Measurements from ENCODE around the gene HAO2. TPM values are rescaled to one million over a fixed set of nuclear protein-coding genes. Genes with fewer than 3 reads are reported as not detected.
A peak's percentile ranks its signal among the peaks of the same experiment; 100 is the strongest.
"Not testable (repeated sequence)": the region's sequence is repeated elsewhere in the genome, so short reads cannot be mapped to it uniquely, and the experiment has no call there.

HAO2 gene
- polyA plus RNA-seq, 4 donors = 82.4 to 106 (median 96.9) TPM

- DNase-seq (ENCODE audit: low read depth in 4 of 4, low spot score in 3 of 4) = no peak
Observed at GRCh38 chr1:119341372-119341947, 27.1 kb upstream of the HAO2 start.

GRCh38 chr1:119345398-119345797, 23.2 kb upstream of the HAO2 start:
- DNase-seq (ENCODE audit: low read depth in 4 of 4, low spot score in 3 of 4) = no peak

GRCh38 chr1:119347858-119348257, 20.7 kb upstream of the HAO2 start:
- no peak for DNase-seq (ENCODE audit: low read depth in 4 of 4, low spot score in 3 of 4)

GRCh38 chr1:119348941-119349340, 19.6 kb upstream of the HAO2 start:
- DNase-seq (ENCODE audit: low read depth in 4 of 4, low spot score in 3 of 4) = no peak

- DNase-seq (ENCODE audit: low read depth in 4 of 4, low spot score in 3 of 4) = not testable (repeated sequence)
Observed at GRCh38 chr1:119350866-119351265, 17.7 kb upstream of the HAO2 start.

- no peak for DNase-seq (ENCODE audit: low read depth in 4 of 4, low spot score in 3 of 4)
Observed at GRCh38 chr1:119351997-119352396, 16.6 kb upstream of the HAO2 start.

- DNase-seq (ENCODE audit: low read depth in 4 of 4, low spot score in 3 of 4) = no peak
Observed at GRCh38 chr1:119353836-119354235, 14.7 kb upstream of the HAO2 start.

GRCh38 chr1:119358636-119359035, 9.9 kb upstream of the HAO2 start:
- DNase-seq (ENCODE audit: low read depth in 4 of 4, low spot score in 3 of 4) = no peak

GRCh38 chr1:119359730-119360129, 8.9 kb upstream of the HAO2 start:
- DNase-seq (ENCODE audit: low read depth in 4 of 4, low spot score in 3 of 4) = no peak

GRCh38 chr1:119361205-119361604, 7.4 kb upstream of the HAO2 start:
- no peak for DNase-seq (ENCODE audit: low read depth in 4 of 4, low spot score in 3 of 4)

- DNase-seq (ENCODE audit: low read depth in 4 of 4, low spot score in 3 of 4) = no peak
Observed at GRCh38 chr1:119361620-119362344, 6.8 kb upstream of the HAO2 start.

GRCh38 chr1:119363162-119363561, 5.4 kb upstream of the HAO2 start:
- DNase-seq (ENCODE audit: low read depth in 4 of 4, low spot score in 3 of 4) = no peak

- DNase-seq (ENCODE audit: low read depth in 4 of 4, low spot score in 3 of 4) = no peak
Observed at GRCh38 chr1:119364640-119365039, 3.9 kb upstream of the HAO2 start.

GRCh38 chr1:119366424-119366823, 2.2 kb upstream of the HAO2 start:
- no peak for DNase-seq (ENCODE audit: low read depth in 4 of 4, low spot score in 3 of 4)

- peak in 3 of 4 donors; percentile 14 to 39 (median 25) for DNase-seq (ENCODE audit: low read depth in 4 of 4, low spot score in 3 of 4)
Observed at GRCh38 chr1:119367432-119368124, 1.0 kb upstream of the HAO2 start.

- no peak for DNase-seq (ENCODE audit: low read depth in 4 of 4, low spot score in 3 of 4)
Observed at GRCh38 chr1:119370748-119371147, 2.2 kb downstream of the HAO2 start.

GRCh38 chr1:119371815-119372214, 3.2 kb downstream of the HAO2 start:
- no peak for DNase-seq (ENCODE audit: low read depth in 4 of 4, low spot score in 3 of 4)

- peak; percentile 21 to 60 (median 54) for DNase-seq (ENCODE audit: low read depth in 4 of 4, low spot score in 3 of 4)
Observed at GRCh38 chr1:119372503-119373086, 4.0 kb downstream of the HAO2 start.

GRCh38 chr1:119373465-119373864, 4.9 kb downstream of the HAO2 start:
- no peak for DNase-seq (ENCODE audit: low read depth in 4 of 4, low spot score in 3 of 4)

- no peak for DNase-seq (ENCODE audit: low read depth in 4 of 4, low spot score in 3 of 4)
Observed at GRCh38 chr1:119374208-119374874, 5.8 kb downstream of the HAO2 start.

GRCh38 chr1:119375366-119375765, 6.8 kb downstream of the HAO2 start:
- no peak for DNase-seq (ENCODE audit: low read depth in 4 of 4, low spot score in 3 of 4)

All from right renal pelvis (tissue), 4 donors.